HUES64 (cell line): ENCODE data around the gene LRRC32.

Experiments
- H3K27ac ChIP-seq: 2 replicates; pipeline ENCODE4 v1.7.0; 2013; ENCODE audit warnings: low read depth, low read length, inconsistent platforms
- H3K27me3 ChIP-seq: 2 replicates; pipeline ENCODE4 v1.6.1; 2013; ENCODE audit warnings: mild to moderate bottlenecking, low read length; ENCODE audit not compliant: insufficient read depth
- H3K36me3 ChIP-seq: 2 replicates; pipeline ENCODE4 v1.6.1; 2013; ENCODE audit warnings: mild to moderate bottlenecking, low read length; ENCODE audit not compliant: insufficient read depth
- H3K4me1 ChIP-seq: 2 replicates; pipeline ENCODE4 v1.6.1; 2013; ENCODE audit warnings: mild to moderate bottlenecking, low read length, moderate library complexity; ENCODE audit not compliant: insufficient read depth
- H3K4me3 ChIP-seq: 2 replicates; pipeline ENCODE4 v1.5.1; 2013; ENCODE audit warnings: mild to moderate bottlenecking, low read length, moderate library complexity
- H3K9ac ChIP-seq: 2 replicates; pipeline ENCODE4 v1.6.1; 2013; ENCODE audit warnings: mild to moderate bottlenecking, low read depth, low read length
- H3K9me3 ChIP-seq: 2 replicates; pipeline ENCODE4 v1.6.1; 2013; ENCODE audit warnings: low read depth, low read length; ENCODE audit not compliant: insufficient read depth
- whole genome bisulfite sequencing: fragments of 150-250, 120-280 bp; methylation state at CpG from one replicate; pipeline ENCODE4 v1.1.7; 2013; ENCODE audit warnings: missing lambda C conversion rate; 5-methylcytosine and 5-hydroxymethylcytosine counted together

The LRRC32 gene

GRCh38 chr11:76667271-76667818 lies 3.2 kb downstream of the LRRC32 start:
- 87% methylated on average over 15 of the region's 15 CpGs for WGBS
- Histone ChIP-seq H3K36me3 (no peaks in the 10 kb centered on the region), H3K9ac (no peak overlapping the region), H3K27ac (no peak overlapping the region), H3K9me3 (no peaks in the 10 kb centered on the region), H3K4me1 (peaks cover 6% of the 10 kb centered on the region; the same call in 1 of the 2 replicates), H3K4me3 (no peak overlapping the region), H3K27me3 (peaks cover 35% of the 10 kb centered on the region)

GRCh38 chr11:76666830-76667229 lies 3.7 kb downstream of the LRRC32 start:
- Histone ChIP-seq H3K4me1 (peaks cover 6% of the 10 kb centered on the region; the same call in 1 of the 2 replicates), H3K27me3 (peaks cover 34% of the 10 kb centered on the region), H3K4me3 (no peak overlapping the region), H3K36me3 (no peaks in the 10 kb centered on the region), H3K9ac (no peak overlapping the region), H3K9me3 (no peaks in the 10 kb centered on the region), H3K27ac (no peak overlapping the region)
- WGBS, result 86% methylated on average over 5 of the region's 5 CpGs

GRCh38 chr11:76666408-76666807 lies 4.1 kb downstream of the LRRC32 start:
- WGBS, result 55% methylated on average over 7 of the region's 7 CpGs
- Histone ChIP-seq H3K36me3 (no peaks in the 10 kb centered on the region), H3K27me3 (peaks cover 29% of the 10 kb centered on the region), H3K4me1 (peaks cover 6% of the 10 kb centered on the region; the same call in 1 of the 2 replicates), H3K4me3 (no peak overlapping the region), H3K9ac (no peak overlapping the region), H3K9me3 (no peaks in the 10 kb centered on the region), H3K27ac (no peak overlapping the region)

DNA sequence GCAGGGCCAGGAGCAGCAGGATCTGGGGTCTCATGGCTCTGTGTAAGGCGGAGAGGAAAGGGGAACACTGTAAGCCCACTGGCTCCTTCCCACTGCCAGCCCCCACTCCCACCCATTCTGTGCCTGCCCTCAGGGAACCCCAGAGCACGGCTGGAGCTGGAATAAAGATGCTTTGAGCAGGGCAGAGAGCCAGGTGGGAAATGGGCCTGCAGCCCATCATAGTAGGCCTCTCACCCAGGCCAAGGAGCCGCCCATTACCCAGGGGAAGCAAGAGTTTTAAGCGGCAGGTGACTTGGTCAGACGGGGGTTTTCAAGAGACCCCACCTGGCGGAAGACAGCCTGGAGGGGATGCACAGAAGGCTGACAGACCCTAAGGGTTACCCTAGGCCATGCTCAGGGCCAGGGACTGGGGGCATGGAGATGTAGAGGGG lies 4.6 kb downstream of the LRRC32 start:
- 89% methylated on average over 6 of the region's 6 CpGs for WGBS
- H3K4me1 ChIP-seq, result peaks cover 6% of the 10 kb centered on the region; the same call in 1 of the 2 replicates
- H3K36me3 ChIP-seq, result no peaks in the 10 kb centered on the region
- no peaks in the 10 kb centered on the region for H3K9me3 ChIP-seq
- no peak overlapping the region for H3K4me3 ChIP-seq
- peaks cover 25% of the 10 kb centered on the region for H3K27me3 ChIP-seq
- no peak overlapping the region for H3K9ac ChIP-seq
- H3K27ac ChIP-seq, result no peak overlapping the region

- Histone ChIP-seq H3K9me3 (no peaks in the 10 kb centered on the region), H3K27me3 (peaks cover 18% of the 10 kb centered on the region), H3K36me3 (no peaks in the 10 kb centered on the region), H3K9ac (no peak overlapping the region), H3K27ac (no peak overlapping the region), H3K4me3 (no peak overlapping the region), H3K4me1 (peaks cover 6% of the 10 kb centered on the region; the same call in 1 of the 2 replicates)
- WGBS, result 97% methylated on average over 2 of the region's 2 CpGs
Observed at GRCh38 chr11:76665172-76665571, 5.4 kb downstream of the LRRC32 start.

DNA sequence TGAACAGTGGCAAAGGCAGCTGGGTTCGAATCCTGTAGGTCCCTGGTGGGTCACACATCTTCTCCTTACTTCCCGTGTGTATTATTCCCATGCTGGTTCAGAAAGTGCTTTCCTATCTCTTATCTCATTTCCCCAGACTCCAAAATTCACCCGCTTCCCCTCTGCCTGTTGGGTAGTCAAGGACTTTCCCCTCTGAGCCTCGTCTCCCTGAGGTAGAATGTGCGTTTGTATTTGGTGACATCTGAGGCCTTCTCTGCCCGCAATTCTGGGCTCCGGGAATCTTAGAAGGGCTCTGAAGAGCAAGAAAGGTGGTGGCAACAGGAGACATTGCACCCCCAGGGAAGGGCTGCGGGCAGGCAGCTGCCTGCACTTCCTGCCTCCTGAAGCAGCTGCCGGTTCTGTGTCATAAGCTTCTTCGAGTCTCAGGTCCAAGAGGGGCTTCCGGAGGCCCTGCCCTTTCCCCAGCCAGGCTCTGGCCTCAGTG lies 5.9 kb downstream of the LRRC32 start:
- Histone ChIP-seq H3K4me1 (peaks cover 6% of the 10 kb centered on the region; the same call in 1 of the 2 replicates), H3K9ac (no peak overlapping the region), H3K9me3 (no peaks in the 10 kb centered on the region), H3K27ac (no peak overlapping the region), H3K36me3 (no peaks in the 10 kb centered on the region), H3K27me3 (peaks cover 12% of the 10 kb centered on the region), H3K4me3 (no peak overlapping the region)
- 84% methylated on average over 11 of the region's 11 CpGs for WGBS

GRCh38 chr11:76663912-76664440 lies 6.6 kb downstream of the LRRC32 start:
- H3K9ac ChIP-seq, result no peak overlapping the region
- no peak overlapping the region for H3K27ac ChIP-seq
- no peaks in the 10 kb centered on the region for H3K9me3 ChIP-seq
- WGBS, result 90% methylated on average over 7 of the region's 7 CpGs
- no peak overlapping the region for H3K4me3 ChIP-seq
- no peaks in the 10 kb centered on the region for H3K36me3 ChIP-seq
- peaks cover 6% of the 10 kb centered on the region; the same call in 1 of the 2 replicates for H3K4me1 ChIP-seq
- peaks cover 6% of the 10 kb centered on the region for H3K27me3 ChIP-seq

GRCh38 chr11:76663486-76663810 lies 7.1 kb downstream of the LRRC32 start:
- WGBS, result 62% methylated on average over 2 of the region's 2 CpGs
- Histone ChIP-seq H3K36me3 (no peaks in the 10 kb centered on the region), H3K4me3 (no peak overlapping the region), H3K4me1 (peaks cover 6% of the 10 kb centered on the region; the same call in 1 of the 2 replicates), H3K9ac (no peak overlapping the region), H3K27ac (no peak overlapping the region), H3K27me3 (0 out of 2 replicates have a peak, but pooled peaks cover under 1% of the 10 kb centered on the region), H3K9me3 (no peaks in the 10 kb centered on the region)

DNA sequence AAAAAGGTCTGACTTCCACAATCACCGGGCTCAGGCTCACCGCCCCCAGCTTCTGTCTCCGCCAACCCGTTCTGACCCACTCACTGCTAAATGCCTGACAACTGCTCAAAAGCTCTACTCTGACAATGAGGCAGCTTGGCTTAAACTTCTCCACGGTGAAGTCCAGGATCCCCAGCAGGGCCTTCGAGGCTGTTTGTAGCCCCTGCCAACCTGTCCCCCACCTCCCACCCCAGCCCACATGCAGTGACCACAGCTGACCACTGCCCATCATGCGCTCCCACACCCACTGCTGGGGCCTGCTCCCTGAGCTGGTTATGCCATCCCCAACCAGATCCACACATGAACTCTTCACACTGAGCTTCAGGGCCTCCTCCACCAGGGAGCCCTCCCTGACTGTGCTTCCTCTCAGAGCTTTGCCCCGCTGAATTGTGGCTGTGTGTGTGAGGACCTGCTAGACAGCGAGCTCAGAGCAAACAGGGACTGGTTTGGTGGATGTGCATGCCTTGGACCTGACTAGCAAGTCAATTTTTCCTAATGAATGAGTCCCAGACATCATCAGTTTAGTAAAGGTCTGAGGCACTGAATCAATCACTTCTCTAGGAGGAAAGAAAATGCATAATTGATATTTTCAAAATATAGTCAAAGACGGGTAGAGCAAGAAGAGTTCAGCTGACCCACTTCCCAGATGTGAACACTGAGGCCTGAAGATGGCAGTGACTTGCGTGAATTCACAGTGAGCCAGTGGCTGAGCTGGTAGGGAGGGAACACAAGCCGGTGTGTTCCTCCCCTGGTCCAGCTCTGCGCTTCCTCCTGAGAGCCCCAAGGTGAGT lies 7.7 kb downstream of the LRRC32 start:
- H3K36me3 ChIP-seq, result no peaks in the 10 kb centered on the region
- no peaks in the 10 kb centered on the region for H3K27me3 ChIP-seq
- no peak overlapping the region for H3K27ac ChIP-seq
- H3K9me3 ChIP-seq, result no peaks in the 10 kb centered on the region
- no peak overlapping the region for H3K4me3 ChIP-seq
- H3K4me1 ChIP-seq, result peaks cover 5% of the 10 kb centered on the region; the same call in 1 of the 2 replicates
- WGBS, result 90% methylated on average over 13 of the region's 13 CpGs
- H3K9ac ChIP-seq, result no peak overlapping the region

- H3K4me1 ChIP-seq, result no peaks in the 10 kb centered on the region
- no peaks in the 10 kb centered on the region for H3K36me3 ChIP-seq
- 97% methylated on average over 6 of the region's 6 CpGs for WGBS
Observed at GRCh38 chr11:76661834-76662434, 8.6 kb downstream of the LRRC32 start.

GRCh38 chr11:76661306-76661751 lies 9.2 kb downstream of the LRRC32 start:
- no peak overlapping the region for H3K27ac ChIP-seq
- no peaks in the 10 kb centered on the region for H3K4me1 ChIP-seq
- H3K27me3 ChIP-seq, result no peaks in the 10 kb centered on the region
- no peak overlapping the region for H3K9ac ChIP-seq
- H3K4me3 ChIP-seq, result no peak overlapping the region
- no peaks in the 10 kb centered on the region for H3K36me3 ChIP-seq
- WGBS, result 95% methylated on average over 11 of the region's 11 CpGs
- no peaks in the 10 kb centered on the region for H3K9me3 ChIP-seq

More at GRCh38 chr11:76661834-76662434, 8.6 kb downstream of the LRRC32 start:
- H3K27me3 ChIP-seq, result no peaks in the 10 kb centered on the region
- no peaks in the 10 kb centered on the region for H3K9me3 ChIP-seq
- no peak overlapping the region for H3K4me3 ChIP-seq
- no peak overlapping the region for H3K9ac ChIP-seq
- no peak overlapping the region for H3K27ac ChIP-seq
